Activated CD4-positive, alpha-beta T cell treated with anti-CD3 and anti-CD28 coated beads for 4 hours (primary cell): ENCODE measurements around the gene SCTR.

Experiments used
- DNase-seq, 2 donors: peaks; one replicate each; pipeline ENCODE4 v3.0.0-alpha.2; 2020

The SCTR gene

DNA sequence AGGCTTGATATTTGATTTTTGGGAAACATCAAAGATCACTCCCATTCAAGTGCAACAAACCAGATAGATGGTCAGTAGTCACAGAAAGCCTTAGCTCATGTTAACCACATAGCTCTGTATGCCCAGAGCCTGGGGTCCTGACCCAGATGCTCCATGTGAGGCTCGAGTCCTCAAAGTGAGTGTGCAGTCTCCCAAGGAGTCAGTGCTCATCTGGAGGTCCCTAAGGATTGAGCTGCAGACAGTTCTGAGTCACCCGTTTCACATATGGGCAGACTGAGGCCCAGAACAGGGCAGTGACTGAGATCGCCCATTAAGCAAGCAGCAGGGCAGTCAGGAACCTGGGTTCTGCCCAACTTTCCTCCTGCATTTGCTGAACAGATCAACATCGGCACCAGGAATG is 83.4 kb downstream of the SCTR start:
- DNase-seq: no peak

DNA sequence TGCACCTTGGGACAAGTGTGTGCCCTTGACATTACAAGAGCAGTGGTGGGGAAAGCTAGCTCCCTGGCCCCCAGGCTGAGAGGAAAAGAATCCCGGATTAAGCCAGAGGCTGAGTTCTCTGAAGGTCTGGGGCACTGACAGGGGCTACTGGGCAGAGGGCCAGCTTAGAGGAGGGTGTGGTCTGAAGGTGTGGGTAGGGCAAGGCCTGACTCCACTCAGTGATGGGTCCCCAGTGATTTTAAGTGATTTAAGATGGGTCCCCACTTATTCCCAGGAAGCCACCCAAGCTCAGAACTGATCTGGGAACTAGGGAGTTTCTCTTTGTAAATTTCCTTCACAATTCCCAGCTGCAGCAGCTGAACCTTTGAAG is 83.8 kb downstream of the SCTR start:
- no peak for DNase-seq

- no peak for DNase-seq
Measured at GRCh38 chr2:119439574-119440500, 84.4 kb downstream of the SCTR start.

DNA sequence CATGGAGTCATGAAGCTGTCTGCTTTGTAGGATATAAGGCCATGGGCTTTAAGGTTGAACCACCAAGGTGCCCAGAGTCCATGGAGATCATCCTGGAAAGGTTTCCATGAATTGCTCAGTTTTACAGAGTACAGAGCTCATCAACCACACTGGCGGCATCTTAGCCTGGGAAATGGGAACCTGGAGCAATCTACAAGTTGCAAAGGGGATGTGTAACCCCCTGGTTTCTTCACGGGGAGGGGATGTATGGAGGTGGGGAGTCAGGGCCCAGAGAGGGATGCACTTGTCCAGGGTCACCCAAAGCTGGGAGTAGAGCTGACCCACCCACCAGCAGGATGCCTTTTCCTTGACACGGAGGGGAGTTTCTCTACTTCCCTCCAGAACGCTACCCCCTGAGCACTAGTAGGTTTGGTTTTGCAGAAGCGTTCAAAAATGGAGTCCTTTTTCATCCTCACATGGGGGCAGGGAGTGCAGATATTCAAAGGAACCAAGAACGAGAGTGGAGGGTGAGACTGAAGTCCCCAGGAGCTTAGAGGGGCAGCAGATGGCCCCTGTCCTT is 85.5 kb downstream of the SCTR start:
- no peak for DNase-seq

DNA sequence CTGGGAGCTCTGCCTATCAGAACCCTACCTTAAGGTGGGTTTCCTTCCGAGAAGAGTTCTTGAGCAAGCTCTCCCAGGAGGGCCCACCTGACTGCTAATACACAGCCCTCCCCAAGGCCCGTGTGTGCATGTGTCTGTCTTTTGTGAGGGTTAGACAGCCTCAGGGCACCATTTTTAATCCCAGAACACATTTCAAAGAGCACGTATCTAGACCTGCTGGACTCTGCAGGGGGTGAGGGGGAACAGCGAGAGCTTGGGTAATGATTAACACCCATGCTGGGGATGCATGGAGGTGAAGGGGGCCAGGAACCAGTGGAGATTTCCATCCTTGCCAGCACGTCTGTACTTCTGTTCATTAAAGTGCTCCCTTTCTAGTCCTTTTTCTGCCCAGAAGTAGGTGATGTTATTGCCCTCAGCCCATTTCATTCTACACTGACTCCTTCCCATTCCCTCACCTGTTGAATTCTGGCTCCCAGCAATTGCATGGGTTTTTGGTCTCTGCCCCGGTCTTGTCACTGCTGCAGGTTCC is 86.1 kb downstream of the SCTR start:
- DNase-seq: no peak

GRCh38 chr2:119436993-119437772 is 87.1 kb downstream of the SCTR start:
- DNase-seq: no peak

GRCh38 chr2:119435953-119436297 is 88.4 kb downstream of the SCTR start:
- DNase-seq: no peak

- DNase-seq: no peak
Measured at GRCh38 chr2:119435081-119435952, 89.0 kb downstream of the SCTR start.

GRCh38 chr2:119434664-119435063 is 89.6 kb downstream of the SCTR start:
- DNase-seq: no peak

DNA sequence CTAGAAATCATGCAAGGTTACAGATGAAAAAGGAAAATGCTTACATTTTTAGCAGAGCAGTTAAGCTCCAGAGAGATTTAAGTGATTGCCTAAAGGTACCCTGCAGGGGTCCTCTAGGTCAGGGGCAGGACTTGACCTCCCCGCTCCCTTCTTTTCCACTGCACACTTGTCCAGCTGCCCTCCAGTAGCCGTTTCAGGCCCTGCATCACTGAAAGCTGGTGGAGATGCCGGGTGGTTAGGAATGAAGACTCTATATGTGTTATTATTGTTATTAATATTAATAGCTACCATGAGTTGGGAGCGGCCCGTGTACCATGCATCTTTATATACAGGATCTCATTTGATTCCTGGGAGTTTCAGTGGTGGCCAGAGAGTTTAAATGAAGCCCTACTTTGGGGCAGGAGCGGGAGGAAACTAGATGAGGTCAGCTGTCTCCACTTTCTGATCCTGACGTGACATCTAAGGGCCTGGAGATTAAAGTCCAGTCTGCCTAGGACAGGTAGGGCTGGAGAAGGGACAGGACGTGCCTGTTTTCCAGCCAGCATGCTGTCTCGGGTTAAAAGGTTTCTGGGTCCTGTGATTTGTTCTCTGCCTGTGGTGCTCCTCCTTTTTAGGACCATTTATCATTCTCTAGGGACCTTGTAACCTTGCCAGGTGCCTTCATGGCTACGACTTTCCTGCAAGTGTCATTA is 90.5 kb downstream of the SCTR start:
- no peak for DNase-seq

- no peak for DNase-seq
Measured at GRCh38 chr2:119432851-119433522, 91.3 kb downstream of the SCTR start.

DNA sequence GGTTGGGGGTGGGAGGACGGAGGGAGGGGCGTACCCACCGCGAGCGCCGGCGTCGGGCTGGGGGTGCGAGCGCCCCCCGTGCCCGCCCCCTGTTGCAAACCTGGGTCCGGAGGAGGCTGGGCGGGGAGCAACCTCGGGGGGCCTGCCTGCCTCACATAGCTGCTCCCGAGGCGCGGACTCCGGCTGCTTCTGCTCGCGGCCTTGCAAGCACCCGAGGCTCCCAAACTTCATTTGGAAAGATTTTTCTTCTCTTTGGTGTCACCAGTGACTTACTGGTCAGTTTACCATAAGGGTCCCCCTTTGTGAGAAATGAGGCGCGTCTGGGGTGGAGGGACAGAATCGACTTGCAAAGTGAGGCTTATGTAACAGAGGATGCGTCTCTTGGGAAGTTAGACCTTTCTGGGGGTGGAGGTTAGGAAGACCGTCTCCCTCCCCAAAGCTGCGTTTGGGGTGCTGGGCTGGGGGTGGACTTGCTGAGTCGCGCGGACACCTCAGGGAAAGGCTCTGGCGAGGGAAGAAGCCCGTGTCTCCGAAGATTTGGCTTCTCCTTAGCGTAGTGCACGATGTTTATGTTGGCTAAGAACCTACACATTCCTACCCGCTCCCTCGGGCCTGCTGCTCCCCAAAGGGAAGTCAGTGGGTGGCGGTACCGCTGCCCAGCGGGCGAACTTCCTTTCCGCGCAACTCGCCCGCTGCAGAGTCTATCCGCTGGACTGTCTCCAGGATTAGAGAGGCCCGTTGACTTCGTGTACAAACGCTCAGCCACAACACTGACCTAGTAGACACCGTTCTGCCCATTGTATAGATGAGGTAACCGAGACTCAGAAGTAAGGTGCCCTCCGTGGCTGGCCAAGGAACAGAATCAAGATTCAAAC is 92.1 kb downstream of the SCTR start:
- no peak for DNase-seq

- DNase-seq: no peak
Measured at GRCh38 chr2:119431155-119431975, 92.9 kb downstream of the SCTR start, which contains the start of gene TMEM37. Gene TMEM37 (plus strand): TSS chr2:119431854. CDS start chr2:119431904, 50 bp downstream.

- DNase-seq: no peak
Measured at GRCh38 chr2:119430023-119430498, 94.2 kb downstream of the SCTR start.

DNA sequence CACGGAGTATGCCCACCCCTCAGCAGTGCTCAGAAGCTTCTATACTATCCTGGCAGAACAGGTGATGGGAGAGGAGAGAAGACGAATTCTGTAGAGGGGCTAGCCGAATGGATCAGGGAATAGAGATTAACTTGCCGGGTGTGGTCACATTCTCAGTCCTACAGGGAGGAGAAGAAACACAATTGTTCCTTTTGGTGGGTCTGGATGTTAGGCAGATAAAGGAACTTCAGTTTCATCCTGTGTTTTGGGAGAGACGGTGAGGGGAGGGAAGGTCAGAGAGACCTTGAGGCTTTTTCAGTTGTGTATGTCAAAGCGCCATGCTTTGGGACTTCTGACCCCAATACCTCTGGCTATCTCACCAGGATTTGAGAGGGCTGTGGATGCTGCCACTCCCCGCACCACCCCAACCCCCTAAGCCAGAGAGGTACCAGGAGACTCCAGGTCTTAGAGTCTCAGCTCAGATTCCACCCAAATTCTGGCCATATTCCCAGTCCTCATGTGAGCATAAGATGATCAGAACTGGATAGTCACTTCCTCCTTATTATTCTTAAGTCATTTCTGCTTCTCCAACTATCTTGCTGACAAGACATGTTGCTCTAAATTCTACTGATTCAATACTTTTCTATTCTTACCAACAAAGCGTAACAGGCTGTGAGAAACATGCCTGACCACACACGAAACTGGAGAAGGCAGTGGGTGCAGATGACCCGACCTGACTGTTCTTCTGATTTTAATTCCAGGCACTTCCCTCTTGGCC is 94.9 kb downstream of the SCTR start:
- no peak for DNase-seq

- DNase-seq: no peak
Measured at GRCh38 chr2:119428488-119429224, 95.6 kb downstream of the SCTR start.

DNA sequence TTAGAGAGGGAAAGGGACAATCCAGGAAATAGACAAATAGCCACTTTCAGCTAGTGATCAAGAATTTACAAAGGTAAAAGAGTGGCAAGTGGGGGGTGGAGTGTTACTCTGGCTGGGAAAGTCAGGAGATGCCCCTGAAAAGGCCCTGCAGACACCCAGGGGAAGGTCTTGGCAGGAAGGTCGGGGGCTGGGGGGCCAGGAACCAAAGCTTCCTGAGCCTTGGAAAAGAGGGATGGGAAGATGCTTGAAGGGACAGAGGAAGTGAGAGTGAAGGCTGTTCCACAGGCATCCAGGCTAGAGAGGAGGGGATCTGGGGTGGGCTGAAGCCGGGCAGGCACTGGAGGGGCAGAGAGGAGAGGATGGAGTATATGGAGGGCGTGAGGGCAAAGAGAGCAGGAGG is 96.5 kb downstream of the SCTR start:
- DNase-seq: no peak
